SK-N-SH (cell line): ENCODE data around the gene PPP2R5D. TPM values are rescaled to one million over a fixed set of nuclear protein-coding genes. Genes with fewer than 3 reads are reported as not detected.

Source experiments
- CTCF ChIA-PET: fragments of 300-600, 350-600 bp; formaldehyde crosslinking; extraction: SDS; loops from one replicate; lab custom pipeline; 2021; lab: Yijun Ruan, JAX
- POLR2A ChIA-PET: fragments of 350-600 bp; sonication (Branson Sonifier 250); formaldehyde crosslinking; extraction: SDS; loops from one replicate; lab custom pipeline; 2020; ENCODE audit warnings: antibody characterized with exemption, inconsistent platforms; lab: Yijun Ruan, JAX
- DNase-seq: peaks from one replicate; pipeline ENCODE4 v3.0.0; 2012
- H2AFZ ChIP-seq: fragments of 200-600 bp; sonication (generic); 2 replicates; pipeline ENCODE4 v1.8.1; 2016; ENCODE audit warnings: antibody characterized with exemption, mild to moderate bottlenecking, low read depth
- H3F3A ChIP-seq: fragments of 200-600 bp; sonication (generic); replicated peaks from 2 replicates; pipeline ENCODE3; 2016; ENCODE audit warnings: antibody characterized with exemption, mild to moderate bottlenecking; ENCODE audit not compliant: insufficient read depth
- H3K27ac ChIP-seq, 2 experiments: fragments of 200-500 bp in 1 of 2; fragments of 200-600 bp in 1 of 2; sonication (Bioruptor generic) in 1 of 2; sonication (generic), shearing (Covaris generic) in 1 of 2; 2 replicates each; pipeline versions ENCODE4 v1.5.1 to v1.6.1; 2014 to 2016; ENCODE audit warnings: low read depth in 2 of 2, inconsistent platforms in 1 of 2, low read length in 1 of 2, mild to moderate bottlenecking in 1 of 2, mixed read lengths in 1 of 2
- H3K27me3 ChIP-seq: fragments of 200-600 bp; sonication (generic), shearing (Covaris generic); 2 replicates; pipeline ENCODE4 v1.6.1; 2016; ENCODE audit warnings: mixed run types; ENCODE audit not compliant: insufficient read depth
- H3K36me3 ChIP-seq, 2 experiments: fragments of 200-500 bp in 1 of 2; fragments of 200-600 bp in 1 of 2; sonication (Bioruptor generic) in 1 of 2; sonication (generic) in 1 of 2; replicated peaks in 1 of 2; 2 replicates each; pipeline versions ENCODE3 to v1.5.1; 2014 to 2016; ENCODE audit warnings: low read length in 1 of 2, mild to moderate bottlenecking in 1 of 2; ENCODE audit not compliant: insufficient read depth in 2 of 2, control insufficient read depth in 1 of 2
- H3K4me1 ChIP-seq, 2 experiments: fragments of 200-500 bp in 1 of 2; fragments of 200-600 bp in 1 of 2; sonication (Bioruptor generic) in 1 of 2; sonication (generic), shearing (Covaris generic) in 1 of 2; 2 replicates each; pipeline versions ENCODE4 v1.5.1 to v1.6.1; 2014 to 2016; ENCODE audit warnings: low read depth in 1 of 2, low read length in 1 of 2, mixed run types in 1 of 2; ENCODE audit not compliant: insufficient read depth in 2 of 2, control insufficient read depth in 1 of 2
- H3K4me2 ChIP-seq: fragments of 200-600 bp; sonication (generic), shearing (Covaris generic); 2 replicates; pipeline ENCODE4 v1.6.1; 2017; ENCODE audit warnings: mixed run types
- H3K4me3 ChIP-seq, 2 experiments: fragments of 200-500 bp in 1 of 2; fragments of 200-600 bp in 1 of 2; sonication (Bioruptor generic) in 1 of 2; sonication (generic), shearing (Covaris generic) in 1 of 2; 2 replicates each; pipeline versions ENCODE4 v1.5.1 to v1.8.1; 2014 to 2016; ENCODE audit warnings: low read depth in 2 of 2, inconsistent platforms in 1 of 2, low read length in 1 of 2, mild to moderate bottlenecking in 1 of 2, mixed read lengths in 1 of 2, moderate library complexity in 1 of 2
- H3K79me2 ChIP-seq: fragments of 200-600 bp; sonication (generic); 2 replicates; pipeline ENCODE4 v1.8.1; 2017; ENCODE audit warnings: mild to moderate bottlenecking; ENCODE audit not compliant: insufficient read depth
- H3K9ac ChIP-seq: fragments of 200-600 bp; sonication (generic); 2 replicates; pipeline ENCODE4 v1.6.1; 2017; ENCODE audit warnings: mixed run types
- H3K9me2 ChIP-seq: fragments of 200-600 bp; sonication (generic); 2 replicates; pipeline ENCODE4 v1.6.1; 2017; ENCODE audit warnings: mixed run types
- H3K9me3 ChIP-seq: fragments of 200-600 bp; sonication (generic); 2 replicates; pipeline ENCODE4 v1.6.1; 2017; ENCODE audit warnings: mixed run types, mild to moderate bottlenecking, moderate library complexity
- H4K20me1 ChIP-seq: fragments of 200-600 bp; sonication (generic); 2 replicates; pipeline ENCODE4 v1.6.1; 2017; ENCODE audit warnings: mild to moderate bottlenecking, mixed run types; ENCODE audit not compliant: insufficient read depth
- CHD2 ChIP-seq: fragments of 150-350 bp; IDR thresholded peaks from 2 replicates; pipeline ENCODE4 v1.6.1; 2018; ENCODE audit warnings: low read length; ENCODE audit not compliant: partially characterized antibody
- CTCF ChIP-seq: fragments of 200-600 bp; sonication (generic); IDR thresholded peaks from 2 replicates; pipeline ENCODE4 v1.6.1; 2017; ENCODE audit warnings: antibody characterized with exemption, mild to moderate bottlenecking, moderate library complexity
- FOXJ3 ChIP-seq: sonication (generic); formaldehyde crosslinking; IDR thresholded peaks from 2 replicates; pipeline ENCODE4 v1.5.1; 2020; ENCODE audit warnings: mild to moderate bottlenecking, missing genetic modification reagents
- GATA2 ChIP-seq: sonication (generic); formaldehyde crosslinking; IDR thresholded peaks from 2 replicates; pipeline ENCODE4 v1.5.0; 2020; ENCODE audit warnings: mild to moderate bottlenecking, missing genetic modification reagents
- IRF3 ChIP-seq: fragments of 150-350 bp; IDR thresholded peaks from 2 replicates; pipeline ENCODE4 v1.6.1; 2016; ENCODE audit warnings: mild to moderate bottlenecking, low read depth, low read length
- MEF2A ChIP-seq: IDR thresholded peaks from 2 replicates; pipeline ENCODE4 v1.4.0; 2012; ENCODE audit warnings: low read depth, borderline replicate concordance
- PBX3 ChIP-seq: IDR thresholded peaks from 2 replicates; pipeline ENCODE4; 2012
- RCOR1 ChIP-seq: fragments of 150-350 bp; IDR thresholded peaks from 2 replicates; pipeline ENCODE4 v1.6.1; 2017; ENCODE audit warnings: antibody characterized with exemption, low read length
- SMC3 ChIP-seq: IDR thresholded peaks from 2 replicates; pipeline ENCODE4 v1.6.1; 2012; ENCODE audit warnings: low read depth, low read length, improper control_type of control experiment
- TAF1 ChIP-seq: IDR thresholded peaks from 2 replicates; pipeline ENCODE4 v1.6.1; 2012; ENCODE audit warnings: low read depth, mild to moderate bottlenecking, low read length, moderate library complexity, borderline replicate concordance
- TEAD4 ChIP-seq: IDR thresholded peaks from 2 replicates; pipeline ENCODE4 v1.4.0; 2012; ENCODE audit warnings: mild to moderate bottlenecking, borderline replicate concordance; ENCODE audit not compliant: insufficient read depth
- USF1 ChIP-seq: IDR thresholded peaks from 2 replicates; pipeline ENCODE4 v1.4.0; 2012; ENCODE audit warnings: low read depth, borderline replicate concordance
- YY1 ChIP-seq: IDR thresholded peaks from 2 replicates; pipeline ENCODE4 v1.4.0; 2012; ENCODE audit warnings: low read depth, mild to moderate bottlenecking
- ZBTB33 ChIP-seq: IDR thresholded peaks from 2 replicates; pipeline ENCODE4 v1.4.0; 2012; ENCODE audit warnings: low read depth, borderline replicate concordance
- WGBS: methylation state at CpG from one replicate; pipeline ENCODE4 v1.1.6; 2017; ENCODE audit warnings: low lambda C conversion rate; 5-methylcytosine and 5-hydroxymethylcytosine counted together
- polyA plus RNA-seq, 3 experiments: library from polyadenylated mRNA; depleted of rRNA; stranded (reverse); fragments of >200 nt; gene quantifications; 2 replicates each; pipeline ENCODE4 v1.2.3, GENCODE V29; 2012

The PPP2R5D gene
- polyA plus RNA-seq, 1 of the 3 experiments (the other 2 are of a cell fraction) = 37.6 TPM

- peaks cover 18% of the 10 kb centered on the region; the same call in 1 of the 2 replicates for H3K79me2 ChIP-seq
- H3K4me1 ChIP-seq = no peaks in the 10 kb centered on the region
- ChIA-PET CTCF (interaction anchor here (0.6 kb wide), 1 partner anchor 351 kb away, joined by 3 read pairs; no protein-coding TSS in a partner anchor), POLR2A (interaction anchor here (1.8 kb wide), 1 partner anchor 15 kb away, joined by 4 read pairs; no protein-coding TSS in a partner anchor)
- TF ChIP-seq ZBTB33 = no peak
- TF ChIP-seq CTCF = no peak
- no peak for TF ChIP-seq USF1
- no peak for TF ChIP-seq FOXJ3 (CRISPR knock-in tag)
- TF ChIP-seq GATA2 (CRISPR knock-in tag) = no peak
- TF ChIP-seq IRF3 = no peak
- no peak for TF ChIP-seq TEAD4
- no peak for TF ChIP-seq PBX3
- TF ChIP-seq MEF2A = no peak
- TF ChIP-seq SMC3 = no peak
- TF ChIP-seq CHD2 = no peak
- no peak for TF ChIP-seq TAF1
- no peak for TF ChIP-seq YY1
- TF ChIP-seq RCOR1 = no peak
- no peaks in the 10 kb centered on the region for H4K20me1 ChIP-seq
- WGBS = 96% methylated on average over 8 of the region's 8 CpGs
- no peaks in the 10 kb centered on the region for H3K9me2 ChIP-seq
- no peak overlapping the region for H3K4me3 ChIP-seq
- H3F3A ChIP-seq = peaks cover 5% of the 10 kb centered on the region
- H3K4me2 ChIP-seq = no peak overlapping the region
- no peak overlapping the region for H3K27ac ChIP-seq
- H3K9me3 ChIP-seq = no peaks in the 10 kb centered on the region
- DNase-seq = no peak
- no peaks in the 10 kb centered on the region for H3K27me3 ChIP-seq
- no peak overlapping the region for H3K9ac ChIP-seq
- H2AFZ ChIP-seq = no peak overlapping the region
- H3K36me3 ChIP-seq = peaks cover 9 to 15% of the 10 kb centered on the region in 2 experiments
Measured at GRCh38 chr6:43001843-43002242, 17.5 kb downstream of the PPP2R5D start.
